ENCODE data around the gene STXBP6.

STXBP6 gene

DNA sequence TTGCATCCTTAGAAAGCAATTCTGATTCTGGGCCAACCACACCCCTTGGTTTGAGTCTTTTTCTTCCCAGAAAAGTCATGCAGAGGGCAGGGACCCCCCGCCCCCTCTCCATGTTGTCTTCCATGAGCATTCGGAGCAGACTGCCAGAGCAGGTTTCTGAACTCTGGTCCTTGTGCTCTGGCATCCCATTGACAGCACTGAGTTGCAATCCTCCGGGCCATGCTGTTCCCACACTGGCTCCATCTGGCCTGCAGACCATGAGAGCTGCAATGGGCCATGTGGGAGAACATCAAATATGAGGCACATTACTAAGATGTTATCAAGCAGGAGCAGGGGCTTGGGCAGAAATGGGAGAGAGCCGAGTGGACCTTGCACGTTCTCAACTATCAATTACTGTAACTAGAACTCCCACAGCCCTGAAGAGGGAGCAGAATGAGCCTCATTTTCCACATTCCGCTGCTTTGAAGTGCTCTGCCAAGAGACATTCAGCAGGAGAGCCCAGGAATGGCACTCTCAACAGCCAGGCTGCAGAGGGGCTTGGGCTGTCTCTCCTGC lies 157.4 kb downstream of the STXBP6 start:
- no peak for TF ChIP-seq FOXM1 (IDR thresholded peaks at IDR 0.05; ENCODE audit: borderline replicate concordance, low read depth)
- TF ChIP-seq, protein P1, sequence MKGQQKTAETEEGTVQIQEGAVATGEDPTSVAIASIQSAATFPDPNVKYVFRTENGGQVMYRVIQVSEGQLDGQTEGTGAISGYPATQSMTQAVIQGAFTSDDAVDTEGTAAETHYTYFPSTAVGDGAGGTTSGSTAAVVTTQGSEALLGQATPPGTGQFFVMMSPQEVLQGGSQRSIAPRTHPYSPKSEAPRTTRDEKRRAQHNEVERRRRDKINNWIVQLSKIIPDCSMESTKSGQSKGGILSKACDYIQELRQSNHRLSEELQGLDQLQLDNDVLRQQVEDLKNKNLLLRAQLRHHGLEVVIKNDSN (IDR thresholded peaks at IDR 0.05): no peak
- TF ChIP-seq CREB1 (IDR thresholded peaks at IDR 0.05; ENCODE audit: low read depth): no peak
- TF ChIP-seq RAD21 (IDR thresholded peaks at IDR 0.05; ENCODE audit: low read depth): no peak
- no peak for TF ChIP-seq NFIC (IDR thresholded peaks at IDR 0.05)
- TF ChIP-seq, protein P2, sequence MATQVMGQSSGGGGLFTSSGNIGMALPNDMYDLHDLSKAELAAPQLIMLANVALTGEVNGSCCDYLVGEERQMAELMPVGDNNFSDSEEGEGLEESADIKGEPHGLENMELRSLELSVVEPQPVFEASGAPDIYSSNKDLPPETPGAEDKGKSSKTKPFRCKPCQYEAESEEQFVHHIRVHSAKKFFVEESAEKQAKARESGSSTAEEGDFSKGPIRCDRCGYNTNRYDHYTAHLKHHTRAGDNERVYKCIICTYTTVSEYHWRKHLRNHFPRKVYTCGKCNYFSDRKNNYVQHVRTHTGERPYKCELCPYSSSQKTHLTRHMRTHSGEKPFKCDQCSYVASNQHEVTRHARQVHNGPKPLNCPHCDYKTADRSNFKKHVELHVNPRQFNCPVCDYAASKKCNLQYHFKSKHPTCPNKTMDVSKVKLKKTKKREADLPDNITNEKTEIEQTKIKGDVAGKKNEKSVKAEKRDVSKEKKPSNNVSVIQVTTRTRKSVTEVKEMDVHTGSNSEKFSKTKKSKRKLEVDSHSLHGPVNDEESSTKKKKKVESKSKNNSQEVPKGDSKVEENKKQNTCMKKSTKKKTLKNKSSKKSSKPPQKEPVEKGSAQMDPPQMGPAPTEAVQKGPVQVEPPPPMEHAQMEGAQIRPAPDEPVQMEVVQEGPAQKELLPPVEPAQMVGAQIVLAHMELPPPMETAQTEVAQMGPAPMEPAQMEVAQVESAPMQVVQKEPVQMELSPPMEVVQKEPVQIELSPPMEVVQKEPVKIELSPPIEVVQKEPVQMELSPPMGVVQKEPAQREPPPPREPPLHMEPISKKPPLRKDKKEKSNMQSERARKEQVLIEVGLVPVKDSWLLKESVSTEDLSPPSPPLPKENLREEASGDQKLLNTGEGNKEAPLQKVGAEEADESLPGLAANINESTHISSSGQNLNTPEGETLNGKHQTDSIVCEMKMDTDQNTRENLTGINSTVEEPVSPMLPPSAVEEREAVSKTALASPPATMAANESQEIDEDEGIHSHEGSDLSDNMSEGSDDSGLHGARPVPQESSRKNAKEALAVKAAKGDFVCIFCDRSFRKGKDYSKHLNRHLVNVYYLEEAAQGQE (IDR thresholded peaks at IDR 0.05; ENCODE audit: low read depth): no peak
- TF ChIP-seq TCF12 (IDR thresholded peaks at IDR 0.05; ENCODE audit: low read depth): no peak
- TF ChIP-seq EP300 (IDR thresholded peaks at IDR 0.05; ENCODE audit: borderline replicate concordance): no peak
- TF ChIP-seq YY1 (IDR thresholded peaks at IDR 0.05; ENCODE audit: low read depth): no peak

DNA sequence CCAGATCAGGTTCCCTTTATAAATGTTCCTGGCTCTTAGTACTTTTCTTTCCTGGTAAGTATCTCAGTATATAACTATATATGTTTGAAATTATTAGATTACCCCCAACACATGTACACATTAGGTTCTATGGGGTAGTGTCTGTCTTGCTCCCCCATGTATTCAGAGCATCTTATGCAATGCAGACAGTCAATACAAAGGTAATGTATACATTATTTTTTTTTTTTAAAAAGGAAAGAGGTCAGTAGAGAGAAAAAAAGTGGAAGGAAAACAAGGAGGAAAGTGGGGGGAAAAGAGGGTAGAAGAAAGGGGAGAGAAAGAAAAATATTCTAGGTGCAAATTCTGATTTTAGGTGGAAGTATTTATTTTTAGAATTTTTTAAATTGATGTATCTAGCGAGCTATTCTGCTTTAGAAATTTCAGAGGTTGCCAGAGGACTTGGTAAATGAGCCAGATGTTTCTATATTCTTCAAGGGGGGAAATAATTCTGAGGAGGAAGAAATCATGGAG lies 157.9 kb downstream of the STXBP6 start:
- TF ChIP-seq ZBTB7A (IDR thresholded peaks at IDR 0.05; ENCODE audit: low read depth) (no peak), EP300 (IDR thresholded peaks at IDR 0.05; ENCODE audit: borderline replicate concordance) (no peak), FOXM1 (IDR thresholded peaks at IDR 0.05; ENCODE audit: borderline replicate concordance, low read depth) (no peak), YY1 (IDR thresholded peaks at IDR 0.05; ENCODE audit: low read depth) (no peak), TCF12 (IDR thresholded peaks at IDR 0.05; ENCODE audit: low read depth) (no peak), TAF1 (IDR thresholded peaks at IDR 0.05; ENCODE audit: low read depth) (no peak), CREB1 (IDR thresholded peaks at IDR 0.05; ENCODE audit: low read depth) (no peak)
- TF ChIP-seq, protein P3, sequence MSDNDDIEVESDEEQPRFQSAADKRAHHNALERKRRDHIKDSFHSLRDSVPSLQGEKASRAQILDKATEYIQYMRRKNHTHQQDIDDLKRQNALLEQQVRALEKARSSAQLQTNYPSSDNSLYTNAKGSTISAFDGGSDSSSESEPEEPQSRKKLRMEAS (IDR thresholded peaks at IDR 0.05): no peak

DNA sequence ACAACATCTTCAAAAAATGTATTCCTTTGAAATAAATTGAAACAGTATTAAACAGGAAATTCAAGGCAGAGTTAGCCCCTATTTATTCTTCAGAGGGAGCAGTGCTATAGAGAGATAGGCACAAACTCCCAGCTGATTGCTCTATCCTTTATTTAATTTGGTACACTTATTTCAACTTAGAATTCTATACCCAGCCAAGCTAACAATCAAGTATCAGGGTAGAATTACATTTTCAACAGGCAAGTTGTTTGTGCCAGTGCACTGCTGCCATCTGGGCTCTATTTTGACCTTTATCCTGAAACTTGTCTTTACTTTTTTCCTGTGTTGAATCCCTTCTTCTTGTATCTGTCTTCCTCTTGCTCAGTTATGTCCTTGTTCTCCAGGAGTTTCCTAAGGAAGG lies 159.2 kb downstream of the STXBP6 start:
- no peak for TF ChIP-seq CREB1 (IDR thresholded peaks at IDR 0.05; ENCODE audit: low read depth)
- no peak for TF ChIP-seq NFIC (IDR thresholded peaks at IDR 0.05)
- TF ChIP-seq EP300 (IDR thresholded peaks at IDR 0.05; ENCODE audit: borderline replicate concordance): no peak
- TF ChIP-seq TEAD4 (IDR thresholded peaks at IDR 0.05): no peak
- no peak for TF ChIP-seq TAF1 (IDR thresholded peaks at IDR 0.05; ENCODE audit: low read depth)
- TF ChIP-seq TCF12 (IDR thresholded peaks at IDR 0.05; ENCODE audit: low read depth): no peak
- TF ChIP-seq, protein P2 (IDR thresholded peaks at IDR 0.05; ENCODE audit: low read depth): no peak
- no peak for TF ChIP-seq EGR1 (IDR thresholded peaks at IDR 0.05)
- TF ChIP-seq, protein P1 (IDR thresholded peaks at IDR 0.05): no peak
- TF ChIP-seq, protein P3 (IDR thresholded peaks at IDR 0.05): no peak
- no peak for TF ChIP-seq CEBPB (IDR thresholded peaks at IDR 0.05)
- no peak for TF ChIP-seq RAD21 (IDR thresholded peaks at IDR 0.05; ENCODE audit: low read depth)
- no peak for TF ChIP-seq ZBTB7A (IDR thresholded peaks at IDR 0.05; ENCODE audit: low read depth)
- no peak for TF ChIP-seq YY1 (IDR thresholded peaks at IDR 0.05; ENCODE audit: low read depth)

DNA sequence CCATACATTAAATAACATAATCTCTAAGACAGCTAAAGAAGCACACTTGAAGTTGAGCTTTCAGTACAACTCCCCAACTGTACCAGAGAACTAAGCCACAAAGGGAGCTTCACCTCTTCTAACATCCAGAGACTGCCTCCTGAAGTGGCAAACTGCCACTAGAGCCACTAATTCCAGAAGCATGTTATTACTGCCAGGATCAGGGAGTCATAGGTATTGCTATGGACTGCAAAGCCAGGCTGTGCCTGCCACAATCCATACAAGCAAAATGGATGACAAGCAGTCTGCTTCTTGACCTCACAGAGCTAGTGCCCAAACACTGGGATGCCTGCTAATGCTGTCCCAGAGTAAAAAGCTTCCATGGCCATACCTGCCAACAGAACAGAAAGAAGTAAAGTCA lies 160.1 kb downstream of the STXBP6 start:
- TF ChIP-seq TEAD4 (IDR thresholded peaks at IDR 0.05): no peak
- no peak for TF ChIP-seq EP300 (IDR thresholded peaks at IDR 0.05; ENCODE audit: borderline replicate concordance)
- no peak for TF ChIP-seq ZBTB7A (IDR thresholded peaks at IDR 0.05; ENCODE audit: low read depth)

DNA sequence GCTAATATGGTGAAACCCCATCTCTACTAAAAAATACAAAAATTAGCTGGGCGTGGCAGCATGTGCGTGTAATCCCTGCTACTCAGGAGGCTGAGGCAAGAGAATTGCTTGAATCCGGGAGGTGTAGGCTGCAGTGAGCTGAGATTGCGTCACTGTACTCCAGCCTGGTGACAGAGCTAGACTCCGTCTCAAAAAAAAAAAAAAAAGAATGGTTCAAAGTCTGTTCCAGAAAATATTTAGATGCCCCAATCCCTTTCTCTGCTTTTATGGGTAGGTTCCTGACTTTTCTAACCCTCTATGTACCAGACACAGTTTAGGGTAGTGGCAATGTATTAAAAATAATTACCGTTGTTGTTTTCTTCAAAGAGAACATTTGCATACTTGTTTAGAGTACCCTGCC lies 161.4 kb downstream of the STXBP6 start:
- TF ChIP-seq CEBPB (IDR thresholded peaks at IDR 0.05) (no peak), NFIC (IDR thresholded peaks at IDR 0.05) (no peak), CREB1 (IDR thresholded peaks at IDR 0.05; ENCODE audit: low read depth) (no peak), TCF12 (IDR thresholded peaks at IDR 0.05; ENCODE audit: low read depth) (no peak), TAF1 (IDR thresholded peaks at IDR 0.05; ENCODE audit: low read depth) (no peak), EP300 (IDR thresholded peaks at IDR 0.05; ENCODE audit: borderline replicate concordance) (no peak), YY1 (IDR thresholded peaks at IDR 0.05; ENCODE audit: low read depth) (no peak), EGR1 (IDR thresholded peaks at IDR 0.05) (no peak), FOXM1 (IDR thresholded peaks at IDR 0.05; ENCODE audit: borderline replicate concordance, low read depth) (no peak), ZBTB7A (IDR thresholded peaks at IDR 0.05; ENCODE audit: low read depth) (no peak), RAD21 (IDR thresholded peaks at IDR 0.05; ENCODE audit: low read depth) (no peak), TEAD4 (IDR thresholded peaks at IDR 0.05) (no peak)
- TF ChIP-seq, protein P2 (IDR thresholded peaks at IDR 0.05; ENCODE audit: low read depth): no peak
- TF ChIP-seq, protein P1 (IDR thresholded peaks at IDR 0.05): no peak
- TF ChIP-seq, protein P3 (IDR thresholded peaks at IDR 0.05): no peak

All from Ishikawa (cell line).